WTC11 (cell line): Measurements from ENCODE around the gene TMC8. TPM values are rescaled to one million over a fixed set of nuclear protein-coding genes. Genes with fewer than 3 reads are reported as not detected.
"Not testable (repeated sequence)": the region's sequence is repeated elsewhere in the genome, so short reads cannot be mapped to it uniquely, and the experiment has no call there.

Experiments used
- ATAC-seq: fragments of 200-7000 bp; cut with Tn5 transposase; 2 replicates; pipeline ENCODE4 v1.10.0; 2021; ENCODE audit warnings: mild to moderate bottlenecking, moderate library complexity
- CTCF ChIA-PET: fragments of 300-600 bp; sonication (Branson Sonifier 250); formaldehyde crosslinking; loops from one replicate; lab custom pipeline; 2021; ENCODE audit warnings: antibody characterized with exemption; lab: Charles Lee
- POLR2A ChIA-PET: fragments of 350-600 bp; sonication (Branson Sonifier 250); formaldehyde crosslinking; loops from one replicate; lab custom pipeline; 2021; ENCODE audit warnings: antibody characterized with exemption; lab: Charles Lee
- DNase-seq: peaks from one replicate; pipeline ENCODE4 v3.0.0; 2021; ENCODE audit warnings: low spot score
- H3K27ac Mint-ChIP-seq: 2 replicates; pipeline ENCODE4 v1.8.0; 2021; ENCODE audit warnings: mixed read lengths
- H3K27me3 Mint-ChIP-seq: 2 replicates; pipeline ENCODE4 v1.8.0; 2021; ENCODE audit warnings: low read depth, mild to moderate bottlenecking, moderate library complexity, mixed read lengths
- H3K36me3 Mint-ChIP-seq: 2 replicates; pipeline ENCODE4 v1.8.0; 2021; ENCODE audit warnings: mixed read lengths
- H3K4me1 Mint-ChIP-seq: 2 replicates; pipeline ENCODE4 v1.8.0; 2022; ENCODE audit warnings: mixed read lengths
- H3K4me3 Mint-ChIP-seq: 2 replicates; pipeline ENCODE4 v1.8.0; 2021; ENCODE audit warnings: mild to moderate bottlenecking, moderate library complexity, mixed read lengths
- H3K9me3 Mint-ChIP-seq: 2 replicates; pipeline ENCODE4 v1.8.0; 2021; ENCODE audit warnings: mixed read lengths
- ATF2 ChIP-seq: sonication (generic); formaldehyde crosslinking; IDR thresholded peaks from 2 replicates; pipeline ENCODE4 v1.8.1; 2022; ENCODE audit warnings: low read depth, missing genetic modification reagents, borderline replicate concordance
- CBFB ChIP-seq: sonication (generic); formaldehyde crosslinking; IDR thresholded peaks from 2 replicates; pipeline ENCODE4 v1.8.1; 2022; ENCODE audit warnings: mild to moderate bottlenecking, low read depth, missing genetic modification reagents
- E2F4 ChIP-seq: sonication (generic); formaldehyde crosslinking; IDR thresholded peaks from 2 replicates; pipeline ENCODE4 v1.8.1; 2022; ENCODE audit warnings: low read depth, mild to moderate bottlenecking, moderate library complexity, missing genetic modification reagents, borderline replicate concordance
- E2F5 ChIP-seq: sonication (generic); formaldehyde crosslinking; IDR thresholded peaks from 2 replicates; pipeline ENCODE4 v1.8.1; 2022; ENCODE audit warnings: mild to moderate bottlenecking, moderate library complexity, missing genetic modification reagents
- EMX1 ChIP-seq: fragments of 250-450 bp; sonication (Bioruptor Pico); IDR thresholded peaks from 2 replicates; pipeline ENCODE4 v1.8.0; 2021; ENCODE audit warnings: mild to moderate bottlenecking
- ESRRA ChIP-seq: sonication (generic); formaldehyde crosslinking; IDR thresholded peaks from 2 replicates; pipeline ENCODE4 v1.8.1; 2022; ENCODE audit warnings: mild to moderate bottlenecking, missing genetic modification reagents, borderline replicate concordance
- ETV6 ChIP-seq: sonication (generic); formaldehyde crosslinking; IDR thresholded peaks from 2 replicates; pipeline ENCODE4 v1.8.1; 2022; ENCODE audit warnings: mild to moderate bottlenecking, missing genetic modification reagents
- GRHL2 ChIP-seq: fragments of 250-450 bp; sonication (Bioruptor Pico); IDR thresholded peaks from 2 replicates; pipeline ENCODE4 v1.8.0; 2022; ENCODE audit warnings: mild to moderate bottlenecking, moderate library complexity; ENCODE audit not compliant: insufficient replicate concordance, severe bottlenecking
- GTF2I ChIP-seq: fragments of 250-450 bp; sonication (Bioruptor Pico); conservative IDR thresholded peaks from 2 replicates; pipeline ENCODE4 v1.4.0; 2021; ENCODE audit warnings: mild to moderate bottlenecking
- JAZF1 ChIP-seq: fragments of 250-450 bp; sonication (Bioruptor Pico); IDR thresholded peaks from 2 replicates; pipeline ENCODE4 v1.9.0; 2021; ENCODE audit warnings: moderate library complexity, mild to moderate bottlenecking, inconsistent platforms
- MLX ChIP-seq: sonication (generic); formaldehyde crosslinking; IDR thresholded peaks from 2 replicates; pipeline ENCODE4 v1.8.1; 2023; ENCODE audit warnings: mild to moderate bottlenecking, missing genetic modification reagents, moderate library complexity
- NR3C1 ChIP-seq: sonication (generic); formaldehyde crosslinking; conservative IDR thresholded peaks from 2 replicates; pipeline ENCODE4 v1.8.1; 2023; ENCODE audit warnings: low read depth, mild to moderate bottlenecking, missing genetic modification reagents
- PRDM15 ChIP-seq: sonication (generic); formaldehyde crosslinking; IDR thresholded peaks from 2 replicates; pipeline ENCODE4 v1.8.0; 2022; ENCODE audit warnings: missing genetic modification reagents
- PREB ChIP-seq: sonication (generic); formaldehyde crosslinking; IDR thresholded peaks from 2 replicates; pipeline ENCODE4 v1.8.1; 2022; ENCODE audit warnings: mild to moderate bottlenecking, missing genetic modification reagents, moderate library complexity, borderline replicate concordance
- RELA ChIP-seq: sonication (generic); formaldehyde crosslinking; IDR thresholded peaks from 2 replicates; pipeline ENCODE4 v1.8.1; 2022; ENCODE audit warnings: missing genetic modification reagents, mild to moderate bottlenecking, borderline replicate concordance
- RORB ChIP-seq: fragments of 250-450 bp; sonication (Bioruptor Pico); IDR thresholded peaks from 2 replicates; pipeline ENCODE4 v1.9.0; 2021; ENCODE audit warnings: mild to moderate bottlenecking
- SMAD4 ChIP-seq: sonication (generic); formaldehyde crosslinking; IDR thresholded peaks from 2 replicates; pipeline ENCODE4 v1.8.0; 2022; ENCODE audit warnings: mild to moderate bottlenecking, missing genetic modification reagents
- TCF7 ChIP-seq: sonication (generic); formaldehyde crosslinking; IDR thresholded peaks from 2 replicates; pipeline ENCODE4 v1.8.0; 2022; ENCODE audit warnings: mild to moderate bottlenecking, low read depth, missing genetic modification reagents, moderate library complexity
- ZNF232 ChIP-seq: sonication (generic); formaldehyde crosslinking; IDR thresholded peaks from 2 replicates; pipeline ENCODE4 v1.8.0; 2022; ENCODE audit warnings: mild to moderate bottlenecking, missing genetic modification reagents
- ZNF396 ChIP-seq: fragments of 250-450 bp; sonication (Bioruptor Pico); IDR thresholded peaks from 2 replicates; pipeline ENCODE4 v1.8.0; 2021; ENCODE audit warnings: mild to moderate bottlenecking, moderate library complexity, borderline replicate concordance
- ZNF416 ChIP-seq: fragments of 250-450 bp; sonication (Bioruptor Pico); IDR thresholded peaks from 2 replicates; pipeline ENCODE4 v1.9.0; 2021; ENCODE audit warnings: mild to moderate bottlenecking, inconsistent platforms
- ZSCAN18 ChIP-seq: fragments of 250-450 bp; sonication (Bioruptor Pico); IDR thresholded peaks from 2 replicates; pipeline ENCODE4 v2.1.2; 2022; ENCODE audit warnings: mild to moderate bottlenecking, moderate library complexity
- total RNA-seq: library from RNA; stranded (reverse); gene quantifications from 3 replicates; pipeline ENCODE4 v1.2.3, GENCODE V29; 2021

Gene TMC8
- total RNA-seq, 1 experiment from 2014 or later: 3.7 TPM

- no peak for TF ChIP-seq E2F5 (CRISPR knock-in tag)
- no peak for TF ChIP-seq SMAD4 (CRISPR knock-in tag)
- no peak for TF ChIP-seq GTF2I
- TF ChIP-seq MLX (CRISPR knock-in tag): no peak
- no peak for TF ChIP-seq ZNF396 (CRISPR knock-in tag)
- TF ChIP-seq PRDM15 (CRISPR knock-in tag): no peak
Observed at GRCh38 chr17:78114831-78115723, 15.5 kb upstream of the TMC8 start (continued).

- POLR2A ChIA-PET, H3K4me1 Mint-ChIP-seq, H3K27ac Mint-ChIP-seq, H3K36me3 Mint-ChIP-seq, DNase-seq, H3K9me3 Mint-ChIP-seq, H3K4me3 Mint-ChIP-seq, ATAC-seq, H3K27me3 Mint-ChIP-seq: not testable (repeated sequence)
- CTCF ChIA-PET: interaction anchor here (0.9 to 1.1 kb wide), 4 partner anchors 19 to 135 kb away, joined by 3 read pairs; no protein-coding TSS in a partner anchor
Observed at GRCh38 chr17:78115803-78116202, 14.8 kb upstream of the TMC8 start.

- no peak overlapping the region for H3K27ac Mint-ChIP-seq
- ChIA-PET CTCF (interaction anchor here (0.9 to 1.1 kb wide), 5 partner anchors 11 to 134 kb away, joined by 3 read pairs; no protein-coding TSS in a partner anchor), POLR2A (no interaction called here)
- no peaks in the 10 kb centered on the region for H3K27me3 Mint-ChIP-seq
- no peak overlapping the region for H3K4me3 Mint-ChIP-seq
- ATAC-seq: no peak
- H3K36me3 Mint-ChIP-seq: peaks cover 8% of the 10 kb centered on the region
- DNase-seq: no peak
- no peaks in the 10 kb centered on the region for H3K9me3 Mint-ChIP-seq
- peaks cover 2% of the 10 kb centered on the region; the same call in 1 of the 2 replicates for H3K4me1 Mint-ChIP-seq
- TF ChIP-seq ZNF416 (no peak), CBFB (CRISPR knock-in tag) (no peak), ETV6 (CRISPR knock-in tag) (no peak), RELA (CRISPR knock-in tag) (no peak), ZSCAN18 (CRISPR knock-in tag) (no peak), NR3C1 (CRISPR knock-in tag) (no peak), TCF7 (CRISPR knock-in tag) (no peak), ESRRA (CRISPR knock-in tag) (no peak), ZNF232 (no peak), ATF2 (CRISPR knock-in tag) (no peak), RORB (CRISPR knock-in tag) (no peak), PREB (no peak), EMX1 (CRISPR knock-in tag) (no peak), E2F4 (no peak), GRHL2 (CRISPR knock-in tag) (no peak), JAZF1 (CRISPR knock-in tag) (no peak)
Observed at GRCh38 chr17:78116411-78116810, 14.2 kb upstream of the TMC8 start.
